ENCODE data around the gene TEDC1. TPM values are rescaled to one million over a fixed set of nuclear protein-coding genes. Genes with fewer than 3 reads are reported as not detected.

Gene TEDC1
- total RNA-seq, 3 donors from 2014 or later (not counting 1 experiment from before 2014, with no cell fraction given): 70.0 to 233 (median 112) TPM

- intact Hi-C loops (cut with micrococcal nuclease): no loop called here
- ATAC-seq: peak in 1 of 3 donors; percentile 5
These were observed 8.4 kb downstream of the TEDC1 start for GRCh38 chr14:105499256-105500035.

GRCh38 chr14:105500036-105500725 lies 9.1 kb downstream of the TEDC1 start:
- no peak for ATAC-seq
- H3K9me3 Mint-ChIP-seq: no peaks in the 10 kb centered on the region
- no peak overlapping the region for H3K4me3 Mint-ChIP-seq
- DNase-seq: peak in 1 of 2 donors; percentile 11
- WGBS (ENCODE audit: insufficient coverage): 93% methylated on average over 21 of the region's 21 CpGs
- H3K36me3 ChIP-seq (ENCODE audit: control insufficient read depth, insufficient read depth, low read length): no peaks in the 10 kb centered on the region
- H3K36me3 Mint-ChIP-seq: no peaks in the 10 kb centered on the region
- peaks cover 0 to 4% of the 10 kb centered on the region in 2 donors for H3K4me1 Mint-ChIP-seq
- H3K27ac Mint-ChIP-seq: peak overlapping the region in 1 of 2 donors; percentile 27
- no peaks in the 10 kb centered on the region for H3K9me3 ChIP-seq (ENCODE audit: control insufficient read depth, insufficient read depth, low read length)
- H3K27ac ChIP-seq (ENCODE audit: low read length): no peak overlapping the region
- TF ChIP-seq, protein P1, sequence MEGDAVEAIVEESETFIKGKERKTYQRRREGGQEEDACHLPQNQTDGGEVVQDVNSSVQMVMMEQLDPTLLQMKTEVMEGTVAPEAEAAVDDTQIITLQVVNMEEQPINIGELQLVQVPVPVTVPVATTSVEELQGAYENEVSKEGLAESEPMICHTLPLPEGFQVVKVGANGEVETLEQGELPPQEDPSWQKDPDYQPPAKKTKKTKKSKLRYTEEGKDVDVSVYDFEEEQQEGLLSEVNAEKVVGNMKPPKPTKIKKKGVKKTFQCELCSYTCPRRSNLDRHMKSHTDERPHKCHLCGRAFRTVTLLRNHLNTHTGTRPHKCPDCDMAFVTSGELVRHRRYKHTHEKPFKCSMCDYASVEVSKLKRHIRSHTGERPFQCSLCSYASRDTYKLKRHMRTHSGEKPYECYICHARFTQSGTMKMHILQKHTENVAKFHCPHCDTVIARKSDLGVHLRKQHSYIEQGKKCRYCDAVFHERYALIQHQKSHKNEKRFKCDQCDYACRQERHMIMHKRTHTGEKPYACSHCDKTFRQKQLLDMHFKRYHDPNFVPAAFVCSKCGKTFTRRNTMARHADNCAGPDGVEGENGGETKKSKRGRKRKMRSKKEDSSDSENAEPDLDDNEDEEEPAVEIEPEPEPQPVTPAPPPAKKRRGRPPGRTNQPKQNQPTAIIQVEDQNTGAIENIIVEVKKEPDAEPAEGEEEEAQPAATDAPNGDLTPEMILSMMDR (IDR thresholded peaks at IDR 0.05): no peak
- intact Hi-C loops (cut with micrococcal nuclease): no loop called here
- H3K4me1 ChIP-seq (ENCODE audit: control insufficient read depth, insufficient read depth, low read length): no peaks in the 10 kb centered on the region
- H3K27me3 Mint-ChIP-seq (ENCODE audit: low read depth in 2 of 2): no peaks in the 10 kb centered on the region
- H3K27me3 ChIP-seq (ENCODE audit: control insufficient read depth, insufficient read depth, low read length): no peaks in the 10 kb centered on the region
- no peak overlapping the region for H3K4me3 ChIP-seq (ENCODE audit: low read length)

More at GRCh38 chr14:105499256-105500035, 8.4 kb downstream of the TEDC1 start:
- no peaks in the 10 kb centered on the region for H3K36me3 Mint-ChIP-seq
- no peaks in the 10 kb centered on the region for H3K9me3 Mint-ChIP-seq
- peak overlapping the region in 1 of 2 donors; percentile 58 for H3K27ac Mint-ChIP-seq
- TF ChIP-seq, protein P1 (IDR thresholded peaks at IDR 0.05): no peak
- H3K4me3 Mint-ChIP-seq: no peak overlapping the region
- Histone ChIP-seq H3K9me3 (ENCODE audit: control insufficient read depth, insufficient read depth, low read length) (no peaks in the 10 kb centered on the region), H3K4me3 (ENCODE audit: low read length) (no peak overlapping the region), H3K27ac (ENCODE audit: low read length) (no peak overlapping the region), H3K27me3 (ENCODE audit: control insufficient read depth, insufficient read depth, low read length) (no peaks in the 10 kb centered on the region), H3K36me3 (ENCODE audit: control insufficient read depth, insufficient read depth, low read length) (no peaks in the 10 kb centered on the region), H3K4me1 (ENCODE audit: control insufficient read depth, insufficient read depth, low read length) (no peaks in the 10 kb centered on the region)
- 92% methylated on average over 26 of the region's 27 CpGs for WGBS (ENCODE audit: insufficient coverage)
- peaks cover 0 to 4% of the 10 kb centered on the region in 2 donors for H3K4me1 Mint-ChIP-seq
- H3K27me3 Mint-ChIP-seq (ENCODE audit: low read depth in 2 of 2): no peaks in the 10 kb centered on the region
- DNase-seq: peak; percentile 12 to 23

- Mint-ChIP-seq H3K27me3 (ENCODE audit: low read depth in 2 of 2) (no peaks in the 10 kb centered on the region), H3K27ac (peak overlapping the region in 1 of 2 donors; percentile 27), H3K4me3 (no peak overlapping the region), H3K4me1 (peaks cover 0 to 4% of the 10 kb centered on the region in 2 donors), H3K9me3 (no peaks in the 10 kb centered on the region), H3K36me3 (no peaks in the 10 kb centered on the region)
- 71% methylated on average over 10 of the region's 10 CpGs for WGBS (ENCODE audit: insufficient coverage)
- H3K4me3 ChIP-seq (ENCODE audit: low read length): no peak overlapping the region
- intact Hi-C loops (cut with micrococcal nuclease): no loop called here
- H3K36me3 ChIP-seq (ENCODE audit: control insufficient read depth, insufficient read depth, low read length): no peaks in the 10 kb centered on the region
- H3K27me3 ChIP-seq (ENCODE audit: control insufficient read depth, insufficient read depth, low read length): no peaks in the 10 kb centered on the region
- TF ChIP-seq, protein P1 (IDR thresholded peaks at IDR 0.05): no peak
- H3K9me3 ChIP-seq (ENCODE audit: control insufficient read depth, insufficient read depth, low read length): no peaks in the 10 kb centered on the region
- H3K27ac ChIP-seq (ENCODE audit: low read length): no peak overlapping the region
- no peaks in the 10 kb centered on the region for H3K4me1 ChIP-seq (ENCODE audit: control insufficient read depth, insufficient read depth, low read length)
- no peak for ATAC-seq
- DNase-seq: peak in 1 of 2 donors; percentile 18
These were observed 9.7 kb downstream of the TEDC1 start for GRCh38 chr14:105500726-105501101.

Measured in natural killer cell (primary cell).